GM18507 (cell line): ENCODE data around the gene CCR7.

Experiments used
- DNase-seq: peaks from one replicate; pipeline ENCODE4 v3.0.0; 2011; ENCODE audit warnings: low read depth; ENCODE audit not compliant: insufficient read length; ENCODE audit errors: extremely low spot score
- FAIRE-seq: peaks from 2 replicates; lab custom pipeline; 2011; peaks lifted over from hg19 to GRCh38; lab: Jason Lieb, UNC

The CCR7 gene

DNA sequence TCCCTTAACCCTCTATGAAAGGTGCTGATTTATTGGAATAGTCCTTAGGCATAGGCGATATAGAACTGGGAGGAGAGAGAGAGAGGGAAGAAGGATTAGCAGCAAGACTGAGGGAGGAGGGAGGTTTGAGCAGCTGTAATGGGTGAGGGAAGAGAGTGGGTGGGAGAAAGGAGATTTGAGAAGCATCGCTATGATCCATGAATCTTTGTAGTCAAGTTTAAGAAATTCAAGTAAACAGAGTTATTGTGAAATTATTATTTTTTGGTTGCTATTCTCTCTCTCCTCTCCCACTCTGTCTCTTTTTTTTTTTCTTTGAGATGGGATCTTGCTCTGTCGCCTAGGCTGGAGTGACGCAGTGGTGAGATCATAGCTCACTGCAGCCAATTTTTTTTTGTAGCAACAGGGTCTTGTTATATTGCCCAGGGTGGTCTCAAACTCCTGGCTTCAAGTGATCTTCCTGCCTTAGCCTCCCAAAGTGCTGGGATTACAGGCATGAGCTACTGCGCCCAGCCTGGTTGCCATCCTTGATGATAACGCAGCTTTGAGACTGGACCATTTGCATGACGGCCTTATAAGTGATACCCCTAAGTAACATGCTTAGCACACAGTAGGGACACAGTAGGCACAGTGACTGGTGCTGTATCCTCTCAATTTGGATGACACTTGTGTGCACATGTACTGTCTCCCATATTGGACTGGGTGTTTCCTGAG is 42.9 kb downstream of the CCR7 start:
- FAIRE-seq = no peak
- DNase-seq = no peak

DNA sequence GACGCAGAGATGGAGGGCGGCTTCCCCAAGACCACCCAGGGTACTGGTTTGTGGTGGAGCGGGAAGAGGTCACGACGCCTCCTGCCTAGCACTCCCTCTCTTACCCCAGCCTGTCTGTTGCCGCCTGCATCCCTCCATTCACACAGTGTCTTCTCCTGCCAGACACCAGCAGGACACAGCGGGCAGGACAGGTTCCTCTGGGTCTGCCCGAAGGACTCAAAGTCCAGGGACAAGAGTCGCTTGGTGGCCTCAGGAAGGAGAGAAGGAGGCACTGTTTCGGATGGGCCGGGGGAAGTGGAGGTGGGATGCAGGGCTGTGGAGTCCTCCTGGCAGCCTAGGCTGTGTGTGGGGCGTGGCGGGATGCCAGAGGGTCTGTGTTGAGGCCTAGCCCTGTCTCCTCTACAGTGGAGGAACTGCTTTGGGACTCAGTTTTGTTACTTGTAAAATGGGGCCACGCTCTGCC is 44.2 kb downstream of the CCR7 start:
- no peak for FAIRE-seq
- DNase-seq = no peak

GRCh38 chr17:40519089-40519775 is 46.0 kb downstream of the CCR7 start:
- no peak for FAIRE-seq

GRCh38 chr17:40518401-40519088 is 46.7 kb downstream of the CCR7 start:
- DNase-seq (no peak), FAIRE-seq (no peak)

More at GRCh38 chr17:40519089-40519775, 46.0 kb downstream of the CCR7 start:
- no peak for DNase-seq

DNA sequence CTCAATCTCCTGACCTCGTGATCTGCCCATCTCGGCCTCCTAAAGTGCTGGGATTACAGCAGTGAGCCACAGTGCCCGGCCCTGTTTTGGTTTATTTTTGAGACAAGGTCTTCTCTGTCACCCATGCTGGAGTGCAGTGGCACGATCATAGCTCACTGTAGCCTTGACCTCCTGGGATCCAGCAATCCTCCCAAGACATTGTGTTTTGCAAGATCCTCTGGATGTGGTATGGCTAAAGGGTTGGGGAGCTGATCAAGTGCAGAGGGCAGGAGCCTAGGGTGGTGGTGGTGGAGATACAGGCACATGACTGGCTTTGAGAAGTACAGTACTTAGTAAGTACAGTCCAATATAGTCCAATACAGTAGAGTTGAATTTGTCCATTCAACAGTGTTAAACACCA is 47.3 kb downstream of the CCR7 start:
- FAIRE-seq (no peak), DNase-seq (no peak)

DNA sequence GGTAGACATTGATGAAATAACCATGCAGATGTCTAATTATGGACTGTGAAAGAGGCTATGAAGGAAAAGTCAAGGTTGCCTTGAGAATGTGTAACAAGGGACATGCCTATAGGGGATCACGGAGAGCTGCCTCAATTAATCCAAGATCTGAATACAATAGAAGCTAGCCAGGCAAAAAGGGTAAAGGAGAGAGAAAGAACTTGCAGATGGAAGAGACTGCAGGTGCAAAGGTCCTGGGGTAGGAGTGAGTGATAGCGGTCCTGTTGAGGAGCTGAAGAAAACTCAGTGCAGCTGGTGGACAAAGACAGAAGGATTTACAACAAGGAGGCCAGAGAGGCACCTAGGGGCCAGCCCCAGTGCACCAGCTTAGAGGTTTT is 48.0 kb downstream of the CCR7 start:
- DNase-seq (no peak), FAIRE-seq (no peak)

DNA sequence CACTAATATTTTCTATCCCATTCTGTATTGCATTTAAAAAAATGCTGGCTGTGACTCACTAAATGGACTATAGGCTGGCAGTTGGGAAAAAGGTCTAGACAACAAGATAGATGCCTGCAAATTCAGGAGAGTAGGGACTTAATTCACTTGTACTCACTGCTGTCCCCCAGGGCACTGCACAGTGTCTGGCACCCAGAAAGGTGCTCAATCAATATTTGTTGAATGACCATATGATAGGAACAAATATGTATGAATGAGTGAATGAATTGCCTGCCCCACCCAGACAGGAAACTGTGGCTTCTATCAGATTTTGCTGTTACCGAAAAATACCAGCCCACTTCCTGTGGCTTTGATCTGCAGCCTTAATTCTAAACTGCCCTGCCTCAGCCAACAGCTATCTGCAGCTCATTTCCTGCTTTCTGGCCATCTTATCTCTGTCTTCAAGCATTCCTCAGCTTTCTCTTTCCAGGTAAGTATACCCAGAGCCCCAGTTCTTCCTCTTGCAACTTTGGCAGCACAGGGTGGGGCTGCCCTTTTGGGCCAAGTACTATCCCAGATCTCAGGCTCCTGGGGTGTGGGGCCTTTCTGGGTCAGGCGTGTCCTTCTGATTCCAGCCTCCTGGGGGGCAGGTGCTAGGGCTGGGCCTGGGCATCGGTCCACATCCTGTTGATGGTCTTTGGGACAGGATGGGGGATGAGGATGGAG is 48.5 kb downstream of the CCR7 start:
- DNase-seq = peak; percentile 57
- peak; percentile 92 for FAIRE-seq

GRCh38 chr17:40515491-40516041 is 49.7 kb downstream of the CCR7 start:
- FAIRE-seq = no peak

GRCh38 chr17:40515011-40515410 is 50.3 kb downstream of the CCR7 start:
- no peak for DNase-seq
- no peak for FAIRE-seq

More at GRCh38 chr17:40515491-40516041, 49.7 kb downstream of the CCR7 start:
- DNase-seq = no peak

- FAIRE-seq = no peak
Measured at GRCh38 chr17:40514013-40514875, 51.0 kb downstream of the CCR7 start.

GRCh38 chr17:40511667-40512220 is 53.5 kb downstream of the CCR7 start:
- no peak for FAIRE-seq
- DNase-seq = no peak

More at GRCh38 chr17:40514013-40514875, 51.0 kb downstream of the CCR7 start:
- no peak for DNase-seq

- no peak for FAIRE-seq
- no peak for DNase-seq
Measured at GRCh38 chr17:40511136-40511535, 54.1 kb downstream of the CCR7 start.

- no peak for DNase-seq
- FAIRE-seq = no peak
Measured at GRCh38 chr17:40510328-40510648, 55.0 kb downstream of the CCR7 start.

DNA sequence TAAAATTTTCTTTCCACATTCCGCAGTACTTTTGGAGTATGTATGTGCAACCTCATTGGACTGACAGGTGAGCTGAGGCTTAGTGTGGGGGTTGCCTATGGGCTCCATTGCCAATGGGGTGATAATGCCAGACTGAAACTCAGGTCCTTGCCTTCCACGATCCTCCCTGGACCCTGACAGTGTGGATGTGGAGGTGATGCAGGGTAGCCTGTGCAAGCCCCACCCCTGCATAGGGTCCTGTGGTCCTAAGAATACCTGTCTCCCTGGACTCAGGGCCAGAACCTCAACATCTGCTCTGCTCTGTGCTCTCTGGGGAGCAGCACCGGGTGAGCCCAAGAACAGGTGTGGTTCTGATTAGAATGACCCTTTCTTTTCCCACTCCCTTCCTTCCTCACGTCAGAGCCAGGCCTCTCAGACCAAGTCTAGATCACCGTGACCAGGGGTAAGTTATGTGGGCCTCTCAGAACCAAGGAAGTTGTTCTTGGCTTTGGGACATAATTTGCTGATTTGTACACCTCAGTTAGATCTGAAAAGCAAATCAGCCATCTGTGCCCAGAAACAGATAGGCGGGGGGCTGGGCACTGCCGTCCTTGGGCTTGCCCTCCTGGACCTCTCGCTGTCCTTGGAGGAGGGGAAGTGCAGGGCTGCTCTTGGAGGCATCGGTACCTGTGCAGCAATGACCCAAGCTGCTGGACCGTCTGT is 55.5 kb downstream of the CCR7 start:
- DNase-seq (no peak), FAIRE-seq (no peak)

- DNase-seq = no peak
- no peak for FAIRE-seq
Measured at GRCh38 chr17:40506786-40507185, 58.5 kb downstream of the CCR7 start.
